Measurements from ENCODE around the gene PRR11. TPM values are rescaled to one million over a fixed set of nuclear protein-coding genes. Genes with fewer than 3 reads are reported as not detected.
A peak's percentile ranks its signal among the peaks of the same experiment; 100 is the strongest.

PRR11 gene
- total RNA-seq, 2 donors from 2014 or later, result 0.33 TPM; not detected in 1

DNA sequence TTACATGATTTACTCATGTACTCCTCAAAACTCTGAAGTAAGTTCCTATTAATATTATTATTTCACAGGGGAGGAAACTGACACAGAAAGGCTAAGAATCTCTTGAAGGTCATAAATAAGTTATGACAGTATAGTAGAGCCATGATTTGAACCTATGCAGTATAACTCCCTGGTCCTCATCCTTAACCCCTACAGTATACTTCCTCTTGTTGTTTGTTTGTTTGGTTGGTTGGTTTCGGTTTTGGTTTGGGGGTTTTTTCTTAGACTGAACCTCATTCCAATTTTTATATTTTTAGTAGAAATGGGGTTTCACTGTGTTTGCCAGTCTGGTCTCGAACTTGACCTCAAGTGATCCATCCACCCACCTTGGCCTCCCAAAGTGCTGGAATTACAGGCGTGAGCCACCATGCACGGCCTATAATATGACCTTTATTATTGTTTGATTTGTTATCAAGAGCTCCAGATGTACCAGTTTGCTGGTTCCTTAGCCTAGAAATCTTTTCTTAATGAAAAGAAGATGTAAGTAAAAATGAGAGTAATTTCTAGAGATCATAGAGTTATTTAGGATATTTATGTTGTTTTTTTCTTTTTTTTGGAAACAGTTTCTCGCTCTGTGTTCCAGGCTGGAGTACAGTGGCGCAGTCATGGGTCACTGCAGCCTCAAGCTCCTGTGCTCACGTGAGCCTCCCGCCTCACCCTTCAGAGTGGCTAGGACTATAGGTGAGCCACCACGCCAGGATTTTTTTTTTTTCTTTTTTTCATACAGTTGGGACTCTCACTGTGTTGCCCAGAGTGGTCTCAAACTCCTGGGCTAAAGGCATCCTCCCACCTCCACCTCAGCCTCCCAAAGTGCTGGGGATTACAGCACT, 4.8 kb downstream of the PRR11 start:
- Histone ChIP-seq H3K36me3 (replicated peaks in 1 of 2; ENCODE audit: insufficient read depth in 1 of 2, low read depth in 2 of 2) (no peaks in the 10 kb centered on the region), H3K4me3 (no peak overlapping the region), H3K27me3 (no peaks in the 10 kb centered on the region), H3K27ac (no peak overlapping the region), H3K9me3 (no peaks in the 10 kb centered on the region), H3K4me1 (peaks cover 6% of the 10 kb centered on the region)
- intact Hi-C loops (cut with DNase I), result no loop called here
- 86% methylated on average over 9 of the region's 9 CpGs for WGBS, 2 donors
- no peak for DNase-seq
- TF ChIP-seq POLR2A (IDR thresholded peaks at IDR 0.05) (no peak), CTCF (IDR thresholded peaks at IDR 0.05) (no peak)
- ATAC-seq, result no peak

DNA sequence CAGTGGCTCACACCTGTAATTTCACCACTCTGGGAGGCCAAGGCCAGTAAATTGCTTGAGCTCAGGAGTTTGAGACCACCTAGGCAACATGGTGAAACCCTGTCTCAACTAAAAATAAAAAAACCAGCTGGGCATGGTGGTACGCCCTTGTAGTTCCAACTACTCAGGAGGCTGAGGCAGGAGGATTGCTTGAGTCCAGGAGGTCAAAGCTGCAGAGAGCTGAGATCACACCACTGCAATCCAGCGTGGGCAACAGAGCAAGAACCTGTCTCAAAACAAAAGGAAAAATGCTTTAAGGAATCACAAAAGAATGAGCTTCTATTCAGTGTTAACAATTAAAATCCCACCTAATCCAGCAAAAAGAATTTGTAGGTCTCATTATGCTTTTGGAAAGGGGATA, 5.9 kb downstream of the PRR11 start:
- Histone ChIP-seq H3K9me3 (no peaks in the 10 kb centered on the region), H3K27me3 (no peaks in the 10 kb centered on the region), H3K4me1 (no peaks in the 10 kb centered on the region), H3K36me3 (replicated peaks in 1 of 2; ENCODE audit: insufficient read depth in 1 of 2, low read depth in 2 of 2) (no peaks in the 10 kb centered on the region), H3K27ac (no peak overlapping the region), H3K4me3 (no peak overlapping the region)
- 100% methylated on average over 2 of the region's 2 CpGs for WGBS, 2 donors
- intact Hi-C loops (cut with DNase I), result no loop called here
- DNase-seq, result no peak
- no peak for ATAC-seq
- TF ChIP-seq CTCF (IDR thresholded peaks at IDR 0.05) (no peak), POLR2A (IDR thresholded peaks at IDR 0.05) (no peak)

GRCh38 chr17:59165933-59166342, 10.4 kb downstream of the PRR11 start:
- peak in 6 of 7 experiments; percentile 29 to 41 (median 36) for TF ChIP-seq CTCF (IDR thresholded peaks at IDR 0.05)
- no peak for TF ChIP-seq POLR2A (IDR thresholded peaks at IDR 0.05)
- no peak for ATAC-seq
- Histone ChIP-seq H3K9me3 (no peaks in the 10 kb centered on the region), H3K36me3 (replicated peaks in 1 of 2; ENCODE audit: insufficient read depth in 1 of 2, low read depth in 2 of 2) (no peaks in the 10 kb centered on the region), H3K4me1 (no peaks in the 10 kb centered on the region), H3K4me3 (no peak overlapping the region), H3K27ac (no peak overlapping the region), H3K27me3 (no peaks in the 10 kb centered on the region)
- peak in 3 of 4 donors; percentile 5 to 46 (median 29) for DNase-seq
- WGBS, 2 donors, result 63 to 72% methylated on average over 2 of the region's 2 CpGs
- intact Hi-C loops (cut with DNase I), result no loop called here

- 84 to 87% methylated on average over 2 of the region's 2 CpGs for WGBS, 2 donors
- no peaks in the 10 kb centered on the region for H3K4me1 ChIP-seq
- TF ChIP-seq POLR2A (IDR thresholded peaks at IDR 0.05) (no peak), CTCF (IDR thresholded peaks at IDR 0.05) (no peak)
- intact Hi-C loops (cut with DNase I), result no loop called here
- H3K27ac ChIP-seq, result no peak overlapping the region
- H3K4me3 ChIP-seq, result no peak overlapping the region
- H3K27me3 ChIP-seq, result no peaks in the 10 kb centered on the region
- DNase-seq, result no peak
- no peaks in the 10 kb centered on the region for H3K9me3 ChIP-seq
- no peaks in the 10 kb centered on the region for H3K36me3 ChIP-seq (replicated peaks in 1 of 2; ENCODE audit: insufficient read depth in 1 of 2, low read depth in 2 of 2)
- ATAC-seq, result no peak
Measured at GRCh38 chr17:59167571-59168001, 12.0 kb downstream of the PRR11 start.

All from body of pancreas (tissue), 4 donors.